ENCODE measurements around the gene DCLRE1B.
A peak's percentile ranks its signal among the peaks of the same experiment; 100 is the strongest.

DCLRE1B gene

GRCh38 chr1:113871597-113872113 is 33.5 kb upstream of the DCLRE1B start, which contains the start of gene PTPN22:
Gene PTPN22, minus strand, starts transcription at chr1:113871712.
- no peak for TF ChIP-seq CTCF (IDR thresholded peaks at IDR 0.05; ENCODE audit: borderline replicate concordance, control extremely low read depth, extremely low read depth, insufficient read depth, missing control alignments)
- DNase-seq (ENCODE audit: low spot score) = peak; percentile 56
- in situ Hi-C loops (cut with MboI; ENCODE audit: low sequenced_read_pairs, unreplicated experiment) = no loop called here

GRCh38 chr1:113872219-113872935 is 32.7 kb upstream of the DCLRE1B start:
- in situ Hi-C loops (cut with MboI; ENCODE audit: low sequenced_read_pairs, unreplicated experiment) = no loop called here
- DNase-seq (ENCODE audit: low spot score) = no peak

GRCh38 chr1:113874012-113874879 is 30.9 kb upstream of the DCLRE1B start:
- in situ Hi-C loops (cut with MboI; ENCODE audit: low sequenced_read_pairs, unreplicated experiment) = no loop called here
- TF ChIP-seq CTCF (IDR thresholded peaks at IDR 0.05; ENCODE audit: borderline replicate concordance, control extremely low read depth, extremely low read depth, insufficient read depth, missing control alignments) = peak; percentile 53
- DNase-seq (ENCODE audit: low spot score) = no peak

More at GRCh38 chr1:113872219-113872935, 32.7 kb upstream of the DCLRE1B start:
- TF ChIP-seq CTCF (IDR thresholded peaks at IDR 0.05; ENCODE audit: borderline replicate concordance, control extremely low read depth, extremely low read depth, insufficient read depth, missing control alignments) = no peak

GRCh38 chr1:113875714-113876113 is 29.4 kb upstream of the DCLRE1B start:
- in situ Hi-C loops (cut with MboI; ENCODE audit: low sequenced_read_pairs, unreplicated experiment) = no loop called here
- TF ChIP-seq CTCF (IDR thresholded peaks at IDR 0.05; ENCODE audit: borderline replicate concordance, control extremely low read depth, extremely low read depth, insufficient read depth, missing control alignments) = no peak
- no peak for DNase-seq (ENCODE audit: low spot score)

GRCh38 chr1:113876176-113876575 is 28.9 kb upstream of the DCLRE1B start:
- no peak for DNase-seq (ENCODE audit: low spot score)
- no peak for TF ChIP-seq CTCF (IDR thresholded peaks at IDR 0.05; ENCODE audit: borderline replicate concordance, control extremely low read depth, extremely low read depth, insufficient read depth, missing control alignments)
- in situ Hi-C loops (cut with MboI; ENCODE audit: low sequenced_read_pairs, unreplicated experiment) = no loop called here

GRCh38 chr1:113879739-113880038 is 25.4 kb upstream of the DCLRE1B start:
- no peak for TF ChIP-seq CTCF (IDR thresholded peaks at IDR 0.05; ENCODE audit: borderline replicate concordance, control extremely low read depth, extremely low read depth, insufficient read depth, missing control alignments)
- no peak for DNase-seq (ENCODE audit: low spot score)
- in situ Hi-C loops (cut with MboI; ENCODE audit: low sequenced_read_pairs, unreplicated experiment) = no loop called here

All from GM13976 (cell line).